GM12878 (cell line): Measurements from ENCODE around the gene EPB41L1. TPM values are rescaled to one million over a fixed set of nuclear protein-coding genes. Genes with fewer than 3 reads are reported as not detected.

Source experiments
- ATAC-seq: fragments of 200-7000 bp; cut with Tn5 transposase; 3 replicates; pipeline ENCODE4 v1.9.1; 2020; ENCODE audit warnings: mild to moderate bottlenecking, moderate library complexity
- BruUV-seq: library from RNA; stranded (reverse); fragments of 400-500 nt; replicated peaks from 2 replicates; lab custom pipeline; 2021; lab: Mats Ljungman, UMichigan
- CTCF ChIA-PET: fragments of 300-600 bp; sonication (Branson Sonifier 250); formaldehyde crosslinking; extraction: SDS; loops from one replicate; lab custom pipeline; 2021; ENCODE audit warnings: inconsistent platforms; lab: Yijun Ruan, JAX
- POLR2A ChIA-PET: fragments of 350-600 bp; formaldehyde crosslinking; extraction: SDS; loops from one replicate; lab custom pipeline; 2021; ENCODE audit warnings: inconsistent platforms; lab: Charles Lee
- RAD21 ChIA-PET: fragments of 300-600 bp; sonication (Branson Sonifier 250); formaldehyde crosslinking; loops from one replicate; lab custom pipeline; 2023; ENCODE audit warnings: antibody characterized with exemption; ENCODE audit not compliant: unreplicated experiment; lab: Charles Lee
- SMC1A ChIA-PET: fragments of 300-600 bp; sonication (Branson Sonifier 250); formaldehyde crosslinking; loops from one replicate; lab custom pipeline; 2023; ENCODE audit not compliant: unreplicated experiment, uncharacterized antibody; lab: Charles Lee
- DNase-seq: peaks from one replicate; pipeline ENCODE4 v3.0.0-alpha.2; 2011; ENCODE audit warnings: low read depth, low spot score
- FAIRE-seq: peaks from 3 replicates; lab custom pipeline; 2011; peaks lifted over from hg19 to GRCh38; lab: Jason Lieb, UNC
- H2AFZ ChIP-seq: 2 replicates; pipeline ENCODE4 v1.6.0; 2011; ENCODE audit warnings: low read depth, low read length, control low read depth; ENCODE audit not compliant: control insufficient read depth
- H3K27ac ChIP-seq: 2 replicates; pipeline ENCODE4 v1.5.1; 2011; ENCODE audit warnings: control low read depth; ENCODE audit not compliant: control insufficient read depth, insufficient read depth
- H3K27me3 ChIP-seq, 2 experiments: replicated peaks in 1 of 2; 2 replicates each; pipeline versions ENCODE4 v1.6.0 to v1.6.1; 2011; ENCODE audit warnings: low read length in 1 of 2; ENCODE audit not compliant: control insufficient read depth in 2 of 2, insufficient read depth in 2 of 2
- H3K36me3 ChIP-seq, 2 experiments: 2 replicates each; pipeline ENCODE4 v1.5.1; 2011; ENCODE audit warnings: low read length in 1 of 2; ENCODE audit not compliant: control insufficient read depth in 2 of 2, insufficient read depth in 2 of 2
- H3K4me1 ChIP-seq: 2 replicates; pipeline ENCODE4 v1.6.1; 2011; ENCODE audit warnings: mild to moderate bottlenecking, low read length, moderate library complexity, mixed read lengths; ENCODE audit not compliant: control insufficient read depth, insufficient read depth
- H3K4me2 ChIP-seq: 2 replicates; pipeline ENCODE4 v1.6.0; 2011; ENCODE audit warnings: control low read depth; ENCODE audit not compliant: control insufficient read depth, insufficient read depth
- H3K4me3 ChIP-seq: fragments of 200-600 bp; sonication (generic); 2 replicates; pipeline ENCODE4 v1.5.1; 2016
- H3K79me2 ChIP-seq: 2 replicates; pipeline ENCODE4 v1.6.0; 2011; ENCODE audit warnings: low read length; ENCODE audit not compliant: control insufficient read depth, insufficient read depth
- H3K9ac ChIP-seq: 2 replicates; pipeline ENCODE4 v1.8.0; 2011; ENCODE audit warnings: low read length, control low read depth, mixed read lengths; ENCODE audit not compliant: control insufficient read depth, insufficient read depth
- H3K9me3 ChIP-seq: replicated peaks from 3 replicates; pipeline ENCODE4 v1.5.1; 2011; ENCODE audit warnings: mild to moderate bottlenecking, low read length; ENCODE audit not compliant: control insufficient read depth, insufficient read depth
- H4K20me1 ChIP-seq: 2 replicates; pipeline ENCODE4 v1.6.0; 2011; ENCODE audit not compliant: control insufficient read depth, insufficient read depth
- CTCF ChIP-seq, 3 experiments: IDR thresholded peaks in 2 of 3; conservative IDR thresholded peaks in 1 of 3; 2 replicates each; pipeline ENCODE4 v1.5.1; 2011; ENCODE audit warnings: low read depth in 3 of 3, low read length in 3 of 3, mild to moderate bottlenecking in 3 of 3, control low read depth in 2 of 3, moderate library complexity in 2 of 3, inconsistent platforms in 1 of 3, mixed read lengths in 1 of 3; ENCODE audit not compliant: control insufficient read depth in 2 of 3, insufficient read depth in 1 of 3; ENCODE audit errors: extremely low read depth in 1 of 3
- EZH2 ChIP-seq: IDR thresholded peaks from 2 replicates; pipeline ENCODE4 v1.6.1; 2012; ENCODE audit warnings: low read depth, mild to moderate bottlenecking, control low read depth, inconsistent platforms, low read length, borderline replicate concordance; ENCODE audit not compliant: control insufficient read depth
- HDGF ChIP-seq: fragments of 450-650 bp; IDR thresholded peaks from 2 replicates; pipeline ENCODE4 v1.6.1; 2016; ENCODE audit warnings: antibody characterized with exemption
- IKZF2 ChIP-seq, 2 experiments: fragments of 450-650 bp; IDR thresholded peaks; 2 replicates each; pipeline ENCODE4 v1.6.1; 2017; ENCODE audit warnings: mild to moderate bottlenecking in 2 of 2, moderate library complexity in 2 of 2
- MXI1 ChIP-seq: fragments of 150-350 bp; IDR thresholded peaks from 2 replicates; pipeline ENCODE4 v1.6.1; 2011; ENCODE audit warnings: low read depth, mild to moderate bottlenecking, inconsistent platforms, low read length, improper control_type of control experiment
- MYC ChIP-seq: IDR thresholded peaks from 2 replicates; pipeline ENCODE4 v1.6.1; 2011; ENCODE audit warnings: mild to moderate bottlenecking, low read length, moderate library complexity, inconsistent platforms; ENCODE audit not compliant: insufficient read depth, insufficient replicate concordance, insufficient read length, severe bottlenecking
- NRF1 ChIP-seq: conservative IDR thresholded peaks from 2 replicates; pipeline ENCODE4 v1.6.1; 2011; ENCODE audit warnings: mild to moderate bottlenecking, low read depth, low read length, improper control_type of control experiment
- PKNOX1 ChIP-seq: fragments of 450-650 bp; IDR thresholded peaks from 2 replicates; pipeline ENCODE4 v1.6.1; 2016; ENCODE audit warnings: mild to moderate bottlenecking
- POU2F2 ChIP-seq: IDR thresholded peaks from 3 replicates; pipeline ENCODE4 v1.6.1; 2011; ENCODE audit warnings: low read depth, mild to moderate bottlenecking, low read length, borderline replicate concordance
- TARDBP ChIP-seq: IDR thresholded peaks from 2 replicates; pipeline ENCODE4 v1.6.1; 2016; ENCODE audit warnings: borderline replicate concordance
- USF1 ChIP-seq: IDR thresholded peaks from 2 replicates; pipeline ENCODE4 v1.6.1; 2011; ENCODE audit warnings: borderline replicate concordance, low read depth, mild to moderate bottlenecking, moderate library complexity, mixed read lengths, low read length; ENCODE audit not compliant: insufficient read depth; ENCODE audit errors: extremely low read length
- ZBTB33 ChIP-seq: fragments of 450-650 bp; IDR thresholded peaks from 2 replicates; pipeline ENCODE4 v1.6.1; 2017; ENCODE audit warnings: mild to moderate bottlenecking
- ZNF24 ChIP-seq: fragments of 450-650 bp; IDR thresholded peaks from 2 replicates; pipeline ENCODE4 v1.6.1; 2017; ENCODE audit warnings: antibody characterized with exemption, mild to moderate bottlenecking
- ZNF687 ChIP-seq: fragments of 450-650 bp; IDR thresholded peaks from 2 replicates; pipeline ENCODE4 v1.6.1; 2017; ENCODE audit warnings: mild to moderate bottlenecking, moderate library complexity
- WGBS: methylation state at CpG from one replicate; pipeline ENCODE4 v1.1.6; 2016; ENCODE audit warnings: low lambda C conversion rate; ENCODE audit not compliant: insufficient replicate concordance, insufficient coverage; ENCODE audit errors: missing lambda C conversion rate; 5-methylcytosine and 5-hydroxymethylcytosine counted together
- in situ Hi-C: fragments of 300-500 bp; cut with MboI; formaldehyde crosslinking; loops from 9 replicates; pipeline ENCODE4 v1.14.3; 2018; ENCODE audit warnings: mixed read lengths
- intact Hi-C: fragments of 100-400 bp; cut with micrococcal nuclease; formaldehyde crosslinking; loops from one replicate; pipeline ENCODE4 v1.14.2; 2022; ENCODE audit not compliant: unreplicated experiment
- polyA plus RNA-seq, 11 experiments: library from polyadenylated mRNA; depleted of rRNA in 4 of 11; unstranded in 6 of 11; stranded (reverse) in 5 of 11; fragments of >200 nt; fragmentation: Nextera tagmentation in 4 of 11; fragmentation: Illumina TruSeq in 1 of 11; extraction: Ambion mirVana in 4 of 11; extraction: Trizol in 1 of 11; gene quantifications; 1 replicate in 1 of 11; 2 replicates in 10 of 11; pipeline versions ENCODE4 v1.2.1 to v1.2.3, GENCODE V29; 2011 to 2016; ENCODE audit warnings: inconsistent platforms in 2 of 11, missing spikeins in 2 of 11, low read depth in 1 of 11
- total RNA-seq, 4 experiments: library from RNA; depleted of rRNA in 3 of 4; stranded (reverse); fragments of >200 nt in 3 of 4; fragmentation: Illumina TruSeq in 1 of 4; extraction: Trizol in 1 of 4; gene quantifications; 2 replicates each; pipeline versions ENCODE4 v1.2.1 to v1.2.3, GENCODE V29; 2013 to 2021

The EPB41L1 gene
- total and polyA plus RNA-seq, 10 of the 15 experiments (the other 5 are each of a cell fraction or from before 2014, with no cell fraction given): 0.08 to 3.2 (median 0.31) TPM

GRCh38 chr20:36252511-36252910, 98.0 kb downstream of the EPB41L1 start:
- RAD21 ChIA-PET: no interaction called here
- no peak overlapping the region for H3K4me3 ChIP-seq
- BruUV-seq: no TSS peak
- no peak for ATAC-seq
- H3K9me3 ChIP-seq: no peaks in the 10 kb centered on the region
- no peak overlapping the region for H2AFZ ChIP-seq
- no peak overlapping the region for H3K4me2 ChIP-seq
- no peak overlapping the region for H3K9ac ChIP-seq
- DNase-seq: no peak
- H3K4me1 ChIP-seq: no peaks in the 10 kb centered on the region
- SMC1A ChIA-PET: no interaction called here
- WGBS: 89% methylated on average over 3 of the region's 3 CpGs
- no peaks in the 10 kb centered on the region; the same call in 1 of the 2 replicates for H3K79me2 ChIP-seq
- H3K36me3 ChIP-seq: peaks cover 13 to 26% of the 10 kb centered on the region in 2 experiments
- CTCF ChIA-PET: no interaction called here
- POLR2A ChIA-PET: no interaction called here
- intact Hi-C loops (no loop called here), in situ Hi-C loops (no loop called here)
- FAIRE-seq: no peak
- no peaks in the 10 kb centered on the region for H4K20me1 ChIP-seq
- no peak overlapping the region for H3K27ac ChIP-seq
- no peaks in the 10 kb centered on the region for H3K27me3 ChIP-seq
- TF ChIP-seq MYC (no peak), IKZF2 (IDR thresholded peaks at IDR 0.05) (no peak), CTCF (IDR thresholded peaks at IDR 0.05 in 2 of 3, conservative IDR thresholded peaks at IDR 0.05 in 1 of 3; ENCODE audit: control insufficient read depth in 2 of 3, extremely low read depth in 1 of 3, insufficient read depth in 1 of 3, low read depth in 3 of 3, low read length in 3 of 3) (no peak), POU2F2 (no peak), TARDBP (no peak), NRF1 (no peak), ZNF24 (no peak), ZNF687 (no peak), PKNOX1 (no peak), HDGF (no peak), ZBTB33 (no peak), MXI1 (no peak), EZH2 (no peak), USF1 (no peak)
